ENCODE results near the gene TOB2. TPM values are rescaled to one million over a fixed set of nuclear protein-coding genes. Genes with fewer than 3 reads are reported as not detected.

TOB2 gene
- polyA plus RNA-seq, 1 donor from 2014 or later = 8.2 TPM

- no peak overlapping the region for H3K4me3 ChIP-seq (ENCODE audit: low read length)
- H3K9me2 ChIP-seq (ENCODE audit: insufficient read depth, low read length) = no peaks in the 10 kb centered on the region
- TF ChIP-seq MXI1 (conservative IDR thresholded peaks at IDR 0.05; ENCODE audit: poor library complexity, severe bottlenecking) = no peak
- TF ChIP-seq, protein P1, sequence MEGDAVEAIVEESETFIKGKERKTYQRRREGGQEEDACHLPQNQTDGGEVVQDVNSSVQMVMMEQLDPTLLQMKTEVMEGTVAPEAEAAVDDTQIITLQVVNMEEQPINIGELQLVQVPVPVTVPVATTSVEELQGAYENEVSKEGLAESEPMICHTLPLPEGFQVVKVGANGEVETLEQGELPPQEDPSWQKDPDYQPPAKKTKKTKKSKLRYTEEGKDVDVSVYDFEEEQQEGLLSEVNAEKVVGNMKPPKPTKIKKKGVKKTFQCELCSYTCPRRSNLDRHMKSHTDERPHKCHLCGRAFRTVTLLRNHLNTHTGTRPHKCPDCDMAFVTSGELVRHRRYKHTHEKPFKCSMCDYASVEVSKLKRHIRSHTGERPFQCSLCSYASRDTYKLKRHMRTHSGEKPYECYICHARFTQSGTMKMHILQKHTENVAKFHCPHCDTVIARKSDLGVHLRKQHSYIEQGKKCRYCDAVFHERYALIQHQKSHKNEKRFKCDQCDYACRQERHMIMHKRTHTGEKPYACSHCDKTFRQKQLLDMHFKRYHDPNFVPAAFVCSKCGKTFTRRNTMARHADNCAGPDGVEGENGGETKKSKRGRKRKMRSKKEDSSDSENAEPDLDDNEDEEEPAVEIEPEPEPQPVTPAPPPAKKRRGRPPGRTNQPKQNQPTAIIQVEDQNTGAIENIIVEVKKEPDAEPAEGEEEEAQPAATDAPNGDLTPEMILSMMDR (IDR thresholded peaks at IDR 0.05; ENCODE audit: poor library complexity, severe bottlenecking) = no peak
- no peak for TF ChIP-seq EZH2 (IDR thresholded peaks at IDR 0.05; ENCODE audit: borderline replicate concordance, insufficient read depth, low read length, poor library complexity, severe bottlenecking)
- no peak for TF ChIP-seq EP300 (conservative IDR thresholded peaks at IDR 0.05; ENCODE audit: poor library complexity, severe bottlenecking)
- TF ChIP-seq RAD21 (conservative IDR thresholded peaks at IDR 0.05) = no peak
- no peak for TF ChIP-seq TAF1 (IDR thresholded peaks at IDR 0.05; ENCODE audit: low read depth)
- no peak for TF ChIP-seq SMC3 (conservative IDR thresholded peaks at IDR 0.05; ENCODE audit: poor library complexity)
- TF ChIP-seq, protein P2, sequence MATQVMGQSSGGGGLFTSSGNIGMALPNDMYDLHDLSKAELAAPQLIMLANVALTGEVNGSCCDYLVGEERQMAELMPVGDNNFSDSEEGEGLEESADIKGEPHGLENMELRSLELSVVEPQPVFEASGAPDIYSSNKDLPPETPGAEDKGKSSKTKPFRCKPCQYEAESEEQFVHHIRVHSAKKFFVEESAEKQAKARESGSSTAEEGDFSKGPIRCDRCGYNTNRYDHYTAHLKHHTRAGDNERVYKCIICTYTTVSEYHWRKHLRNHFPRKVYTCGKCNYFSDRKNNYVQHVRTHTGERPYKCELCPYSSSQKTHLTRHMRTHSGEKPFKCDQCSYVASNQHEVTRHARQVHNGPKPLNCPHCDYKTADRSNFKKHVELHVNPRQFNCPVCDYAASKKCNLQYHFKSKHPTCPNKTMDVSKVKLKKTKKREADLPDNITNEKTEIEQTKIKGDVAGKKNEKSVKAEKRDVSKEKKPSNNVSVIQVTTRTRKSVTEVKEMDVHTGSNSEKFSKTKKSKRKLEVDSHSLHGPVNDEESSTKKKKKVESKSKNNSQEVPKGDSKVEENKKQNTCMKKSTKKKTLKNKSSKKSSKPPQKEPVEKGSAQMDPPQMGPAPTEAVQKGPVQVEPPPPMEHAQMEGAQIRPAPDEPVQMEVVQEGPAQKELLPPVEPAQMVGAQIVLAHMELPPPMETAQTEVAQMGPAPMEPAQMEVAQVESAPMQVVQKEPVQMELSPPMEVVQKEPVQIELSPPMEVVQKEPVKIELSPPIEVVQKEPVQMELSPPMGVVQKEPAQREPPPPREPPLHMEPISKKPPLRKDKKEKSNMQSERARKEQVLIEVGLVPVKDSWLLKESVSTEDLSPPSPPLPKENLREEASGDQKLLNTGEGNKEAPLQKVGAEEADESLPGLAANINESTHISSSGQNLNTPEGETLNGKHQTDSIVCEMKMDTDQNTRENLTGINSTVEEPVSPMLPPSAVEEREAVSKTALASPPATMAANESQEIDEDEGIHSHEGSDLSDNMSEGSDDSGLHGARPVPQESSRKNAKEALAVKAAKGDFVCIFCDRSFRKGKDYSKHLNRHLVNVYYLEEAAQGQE (IDR thresholded peaks at IDR 0.05; ENCODE audit: borderline replicate concordance) = no peak
- TF ChIP-seq POLR2AphosphoS5 (IDR thresholded peaks at IDR 0.05) = no peak
- H3K4me2 ChIP-seq (ENCODE audit: low read length) = no peak overlapping the region
- no peaks in the 10 kb centered on the region for H3K27me3 ChIP-seq (ENCODE audit: insufficient read depth, low read depth, low read length)
- no peak overlapping the region for H3K27ac ChIP-seq (ENCODE audit: low read length)
- H3K79me2 ChIP-seq (replicated peaks; ENCODE audit: insufficient read depth, low read length) = peaks cover 3% of the 10 kb centered on the region
- H3F3A ChIP-seq (ENCODE audit: insufficient read depth, low read length, poor library complexity, severe bottlenecking) = no peaks in the 10 kb centered on the region
- H3K9ac ChIP-seq (ENCODE audit: low read length) = no peak overlapping the region
- no peak overlapping the region for H2AFZ ChIP-seq (ENCODE audit: low read depth, low read length)
- H4K20me1 ChIP-seq (ENCODE audit: insufficient read depth) = no peaks in the 10 kb centered on the region
- H3K9me3 ChIP-seq (ENCODE audit: low read length) = no peaks in the 10 kb centered on the region
- no peaks in the 10 kb centered on the region for H3K36me3 ChIP-seq (ENCODE audit: insufficient read depth, low read length)
Observed at GRCh38 chr22:41384128-41384527, 62.5 kb downstream of the TOB2 start.

Other genes starting within 250 kb of the TOB2 start
- gene L3MBTL2, start 241.5 kb downstream of the TOB2 start, polyA plus RNA-seq = 32.5 and 33.2 TPM in 2 replicates
- 0.22 TPM in 1 of 2 replicates, not detected in the other for gene CHADL, start 205.9 kb downstream of the TOB2 start, polyA plus RNA-seq
- gene RANGAP1, start 160.6 kb downstream of the TOB2 start, polyA plus RNA-seq = 48.6 and 57.0 TPM in 2 replicates
- 34.6 and 43.0 TPM in 2 replicates for gene ZC3H7B, start 145.3 kb downstream of the TOB2 start, polyA plus RNA-seq
- 4.1 and 4.9 TPM in 2 replicates for gene TEF, start 64.9 kb downstream of the TOB2 start, polyA plus RNA-seq
- 148 and 153 TPM in 2 replicates for gene PHF5A, start 21.9 kb upstream of the TOB2 start, polyA plus RNA-seq
- 72.3 and 88.2 TPM in 2 replicates for gene ACO2, start 22.3 kb upstream of the TOB2 start, polyA plus RNA-seq
- 28.0 and 35.8 TPM in 2 replicates for gene POLR3H, start 97.7 kb upstream of the TOB2 start, polyA plus RNA-seq
- 7.1 and 10.3 TPM in 2 replicates for gene CSDC2, start 114.2 kb upstream of the TOB2 start, polyA plus RNA-seq
- gene PMM1, start 143.0 kb upstream of the TOB2 start, polyA plus RNA-seq = 55.5 and 61.6 TPM in 2 replicates
- gene DESI1, start 174.2 kb upstream of the TOB2 start, polyA plus RNA-seq = 27.5 and 31.0 TPM in 2 replicates
- 397 and 398 TPM in 2 replicates for gene XRCC6, start 174.5 kb upstream of the TOB2 start, polyA plus RNA-seq
- gene SNU13, start 242.1 kb upstream of the TOB2 start, polyA plus RNA-seq = 192 and 203 TPM in 2 replicates